ENCODE results near the gene TPM4. TPM values are rescaled to one million over a fixed set of nuclear protein-coding genes. Genes with fewer than 3 reads are reported as not detected.
A peak's percentile ranks its signal among the peaks of the same experiment; 100 is the strongest.

The TPM4 gene
- total RNA-seq, 4 donors from 2014 or later = 101 to 296 (median 151) TPM

GRCh38 chr19:16139752-16140151, 63.5 kb downstream of the TPM4 start:
- no peaks in the 10 kb centered on the region for H3K36me3 ChIP-seq
- no peaks in the 10 kb centered on the region for H3K9me3 ChIP-seq
- no peak for DNase-seq
- no peak overlapping the region for H3K27ac ChIP-seq
- H3K4me1 ChIP-seq = peaks cover 4 to 5% of the 10 kb centered on the region in 2 donors
- intact Hi-C loops (cut with DNase I) = no loop called here
- H3K27me3 ChIP-seq = no peaks in the 10 kb centered on the region
- no peak overlapping the region for H3K4me3 ChIP-seq (replicated peaks in 1 of 3)
- WGBS, 2 donors = 62 to 77% methylated on average over 10 to 13 of the region's 13 CpGs
- TF ChIP-seq CTCF (IDR thresholded peaks at IDR 0.05) = no peak
- TF ChIP-seq POLR2A (IDR thresholded peaks at IDR 0.05) = no peak

- H3K27me3 ChIP-seq = no peaks in the 10 kb centered on the region
- H3K27ac ChIP-seq = no peak overlapping the region
- no peak overlapping the region for H3K4me3 ChIP-seq (replicated peaks in 1 of 3)
- intact Hi-C loops (cut with DNase I) = no loop called here
- H3K4me1 ChIP-seq = peaks cover 4 to 5% of the 10 kb centered on the region in 2 donors
- DNase-seq = no peak
- TF ChIP-seq POLR2A (IDR thresholded peaks at IDR 0.05) = no peak
- TF ChIP-seq CTCF (IDR thresholded peaks at IDR 0.05) = no peak
- WGBS, 2 donors = 59 to 70% methylated on average over 4 of the region's 4 CpGs
- H3K36me3 ChIP-seq = no peaks in the 10 kb centered on the region
- no peaks in the 10 kb centered on the region for H3K9me3 ChIP-seq
Observed at GRCh38 chr19:16141043-16141442, 64.7 kb downstream of the TPM4 start.

GRCh38 chr19:16142032-16142580, 65.8 kb downstream of the TPM4 start:
- DNase-seq = no peak
- no peaks in the 10 kb centered on the region for H3K9me3 ChIP-seq
- no peaks in the 10 kb centered on the region for H3K27me3 ChIP-seq
- intact Hi-C loops (cut with DNase I) = no loop called here
- H3K36me3 ChIP-seq = no peaks in the 10 kb centered on the region
- H3K27ac ChIP-seq = no peak overlapping the region
- TF ChIP-seq POLR2A (IDR thresholded peaks at IDR 0.05) = no peak
- TF ChIP-seq CTCF (IDR thresholded peaks at IDR 0.05) = no peak
- no peak overlapping the region for H3K4me3 ChIP-seq (replicated peaks in 1 of 3)
- 80 to 83% methylated on average over 9 of the region's 9 CpGs for WGBS, 2 donors
- H3K4me1 ChIP-seq = peaks cover 4 to 5% of the 10 kb centered on the region in 2 donors

GRCh38 chr19:16143399-16144215, 67.3 kb downstream of the TPM4 start, which contains the start of gene HSH2D:
HSH2D (plus strand) TSS chr19:16143685; CDS start chr19:16148751, 5,066 bp downstream.
- DNase-seq = peak; percentile 72 to 79
- Histone ChIP-seq H3K36me3 (no peaks in the 10 kb centered on the region), H3K9me3 (no peaks in the 10 kb centered on the region), H3K4me3 (replicated peaks in 1 of 3) (peak within 1 kb of the TSS in 2 of 3 donors; percentile 4 to 14), H3K4me1 (peaks cover 4 to 5% of the 10 kb centered on the region in 2 donors), H3K27me3 (no peaks in the 10 kb centered on the region), H3K27ac (peak within 1 kb of the TSS in 1 of 3 donors; percentile 56)
- WGBS, 2 donors = 31 to 44% methylated on average over 7 to 11 of the region's 13 CpGs
- intact Hi-C loops (cut with DNase I) = no loop called here
- no peak for TF ChIP-seq POLR2A (IDR thresholded peaks at IDR 0.05)
- TF ChIP-seq CTCF (IDR thresholded peaks at IDR 0.05) = no peak

DNA sequence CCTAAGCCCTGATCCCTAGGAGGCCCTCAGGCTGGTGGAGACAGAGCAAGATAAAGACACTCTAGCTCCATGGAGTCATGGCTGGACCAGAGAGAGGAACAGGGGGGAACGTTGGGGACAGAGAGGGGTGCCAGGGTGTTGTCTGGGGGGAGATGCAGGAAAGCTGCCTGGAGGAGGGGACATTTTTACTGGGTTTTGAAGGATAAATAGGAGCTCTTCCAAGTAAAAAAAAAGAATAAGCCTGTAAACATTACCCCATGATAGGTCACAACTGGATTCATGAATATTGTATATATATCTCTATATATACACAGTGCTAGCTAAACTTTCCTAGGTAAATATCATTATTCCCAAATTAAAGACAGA, 67.9 kb downstream of the TPM4 start:
- Histone ChIP-seq H3K4me1 (peaks cover 4 to 5% of the 10 kb centered on the region in 2 donors), H3K36me3 (no peaks in the 10 kb centered on the region), H3K9me3 (no peaks in the 10 kb centered on the region), H3K27ac (peak overlapping the region in 1 of 3 donors; percentile 56), H3K4me3 (replicated peaks in 1 of 3) (no peak overlapping the region), H3K27me3 (no peaks in the 10 kb centered on the region)
- TF ChIP-seq CTCF (IDR thresholded peaks at IDR 0.05) = no peak
- no peak for TF ChIP-seq POLR2A (IDR thresholded peaks at IDR 0.05)
- intact Hi-C loops (cut with DNase I) = no loop called here
- WGBS, 2 donors = 77 to 85% methylated on average over 1 of the region's 1 CpG
- DNase-seq = no peak

All from thyroid gland (tissue), 4 donors.